Prostate gland (tissue), 2 donors: Measurements from ENCODE around the gene SCTR. TPM values are rescaled to one million over a fixed set of nuclear protein-coding genes. Genes with fewer than 3 reads are reported as not detected.

Experiments used
- DNase-seq: peaks from one replicate; pipeline ENCODE4 v3.0.0-alpha.2; 2019; ENCODE audit warnings: low spot score
- H3K27ac ChIP-seq, 2 donors: fragments of 200-600 bp; sonication (generic); 2 replicates each; pipeline ENCODE4 v1.5.1; 2017 to 2019
- H3K27me3 ChIP-seq: fragments of 200-600 bp; sonication (generic); replicated peaks from 2 replicates; pipeline ENCODE4 v1.5.1; 2019; ENCODE audit not compliant: insufficient read depth
- H3K36me3 ChIP-seq, 2 donors: fragments of 200-600 bp; sonication (generic); 1 replicate in 1 of 2; 2 replicates in 1 of 2; pipeline versions ENCODE4 v1.5.1 to v1.8.1; 2017 to 2019
- H3K4me1 ChIP-seq: fragments of 200-600 bp; sonication (generic); replicated peaks from 2 replicates; pipeline ENCODE4 v1.5.1; 2019
- H3K4me3 ChIP-seq, 2 donors: fragments of 200-600 bp; sonication (generic); 2 replicates each; pipeline ENCODE4 v1.5.1; 2017 to 2019
- H3K9me3 ChIP-seq: fragments of 200-600 bp; sonication (generic); 2 replicates; pipeline ENCODE4 v1.5.1; 2017
- CTCF ChIP-seq, 4 experiments: fragments of 200-600 bp in 2 of 4; fragments of 450-650 bp in 2 of 4; sonication (generic) in 2 of 4; IDR thresholded peaks; 1 replicate in 3 of 4; 2 replicates in 1 of 4; pipeline ENCODE4 v1.5.1; 2016 to 2019; ENCODE audit warnings: antibody characterized with exemption in 4 of 4, mild to moderate bottlenecking in 2 of 4, moderate library complexity in 2 of 4
- POLR2A ChIP-seq: fragments of 450-650 bp; IDR thresholded peaks from one replicate; pipeline ENCODE4 v1.6.1; 2016; ENCODE audit warnings: antibody characterized with exemption, mild to moderate bottlenecking
- POLR2AphosphoS5 ChIP-seq: sonication (generic); formaldehyde crosslinking; IDR thresholded peaks from one replicate; pipeline ENCODE4 v1.6.1; 2017; ENCODE audit warnings: antibody characterized with exemption
- WGBS: methylation state at CpG from one replicate; pipeline ENCODE4 v1.1.5; 2018; 5-methylcytosine and 5-hydroxymethylcytosine counted together
- intact Hi-C: fragments of 100-400 bp; cut with DNase I; formaldehyde crosslinking; loops from one replicate; pipeline ENCODE4 v1.14.2; 2022
- total RNA-seq, 2 donors: library from RNA; depleted of rRNA; stranded (reverse); fragments of >200 nt; gene quantifications; one replicate each; pipeline ENCODE4 v1.1.0, GENCODE V29; 2016

The SCTR gene
- total RNA-seq, 2 donors from 2014 or later, result not detected

GRCh38 chr2:119462574-119462973 lies 61.7 kb downstream of the SCTR start:
- H3K4me1 ChIP-seq, result no peaks in the 10 kb centered on the region

DNA sequence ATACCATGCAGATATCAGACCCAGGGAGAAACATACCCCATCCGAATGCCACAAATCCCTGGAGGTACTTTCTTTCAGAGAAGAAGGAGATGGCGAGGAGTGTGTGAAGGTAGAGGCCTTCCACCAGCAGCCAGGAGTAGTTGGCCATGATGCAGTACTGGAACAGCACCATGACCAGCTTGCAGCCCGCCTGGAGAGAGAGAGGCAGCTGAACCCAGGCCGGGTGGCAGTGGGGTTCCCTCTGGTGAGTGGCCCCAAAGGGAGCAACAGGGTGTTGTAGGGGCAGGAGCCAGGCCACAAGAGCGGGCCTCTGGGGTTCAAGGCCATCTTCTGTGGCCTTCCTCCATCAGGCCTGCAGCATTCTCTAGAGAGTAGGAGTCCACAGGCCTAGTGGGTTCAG lies 62.5 kb downstream of the SCTR start:
- H3K4me1 ChIP-seq, result no peaks in the 10 kb centered on the region
- no peaks in the 10 kb centered on the region for H3K9me3 ChIP-seq
- WGBS, result 100% methylated on average over 5 of the region's 5 CpGs
- no peak for DNase-seq
- intact Hi-C loops, result no loop called here
- no peaks in the 10 kb centered on the region for H3K36me3 ChIP-seq
- H3K4me3 ChIP-seq, result no peak overlapping the region
- no peak overlapping the region for H3K27ac ChIP-seq
- TF ChIP-seq POLR2AphosphoS5, result no peak
- TF ChIP-seq CTCF (IDR thresholded peaks at IDR 0.05), result no peak
- no peak for TF ChIP-seq POLR2A
- H3K27me3 ChIP-seq, result no peaks in the 10 kb centered on the region

More at GRCh38 chr2:119462574-119462973, 61.7 kb downstream of the SCTR start:
- DNase-seq, result no peak
- Histone ChIP-seq H3K27me3 (no peaks in the 10 kb centered on the region), H3K9me3 (no peaks in the 10 kb centered on the region), H3K36me3 (no peaks in the 10 kb centered on the region), H3K4me3 (no peak overlapping the region), H3K27ac (no peak overlapping the region)
- no peak for TF ChIP-seq CTCF (IDR thresholded peaks at IDR 0.05)
- TF ChIP-seq POLR2A, result no peak
- no peak for TF ChIP-seq POLR2AphosphoS5
- intact Hi-C loops, result no loop called here
- whole genome bisulfite sequencing, result 93% methylated on average over 7 of the region's 7 CpGs

DNA sequence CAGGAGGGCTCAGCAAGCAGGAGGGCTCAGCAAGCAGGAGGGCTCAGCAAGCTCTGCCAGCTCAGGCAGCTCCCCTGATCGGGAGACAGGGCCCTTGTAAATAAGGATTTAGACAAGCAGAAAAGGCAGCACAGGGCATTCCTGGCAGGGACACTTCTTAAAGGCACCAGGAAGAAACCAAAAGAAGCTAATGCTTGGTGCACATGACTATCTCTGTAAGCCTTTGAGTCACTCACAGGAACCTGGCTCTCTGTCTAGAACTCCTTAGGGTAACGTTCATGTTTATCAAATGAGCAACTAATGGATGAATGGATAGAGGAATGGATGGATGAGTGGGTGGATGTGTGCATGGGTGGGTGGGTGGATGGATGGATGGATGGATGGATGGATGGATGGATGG lies 64.2 kb downstream of the SCTR start:
- Histone ChIP-seq H3K36me3 (no peaks in the 10 kb centered on the region), H3K9me3 (no peaks in the 10 kb centered on the region), H3K4me3 (no peak overlapping the region), H3K27ac (no peak overlapping the region), H3K4me1 (no peaks in the 10 kb centered on the region), H3K27me3 (no peaks in the 10 kb centered on the region)
- WGBS, result 21% methylated on average over 2 of the region's 2 CpGs
- no peak for TF ChIP-seq POLR2AphosphoS5
- no peak for TF ChIP-seq POLR2A
- TF ChIP-seq CTCF (IDR thresholded peaks at IDR 0.05), result no peak
- intact Hi-C loops, result no loop called here
- DNase-seq, result no peak

DNA sequence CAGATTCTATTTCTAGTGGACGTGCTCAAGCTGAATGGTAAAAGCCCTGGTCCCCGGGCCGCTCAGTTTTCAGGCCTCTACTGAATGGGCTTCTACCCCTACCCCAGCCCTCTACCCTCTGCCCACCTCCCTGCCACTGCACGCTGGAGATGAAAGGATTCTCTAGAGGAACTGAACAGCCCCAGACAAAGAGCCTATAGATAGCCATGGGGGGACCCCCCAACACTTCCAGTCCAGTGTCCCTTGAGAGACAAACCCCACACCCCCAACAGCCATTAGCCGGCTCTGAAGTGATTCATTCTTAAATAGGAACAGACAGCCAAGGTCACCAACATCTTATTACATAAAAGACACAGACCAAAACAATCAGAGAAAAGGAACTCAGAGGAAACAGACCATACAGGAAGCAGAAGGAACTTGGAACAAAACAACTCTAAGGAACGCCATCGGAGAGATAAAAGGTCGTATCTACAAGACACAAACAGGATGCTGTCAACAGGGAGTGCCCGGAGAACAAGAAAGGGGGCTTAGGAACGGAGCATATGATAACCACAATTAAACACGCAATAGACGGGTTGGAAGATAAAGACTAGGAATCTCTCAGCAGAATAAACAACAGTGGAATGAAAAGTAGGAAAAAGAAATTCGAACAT lies 69.1 kb downstream of the SCTR start:
- WGBS, result 55% methylated on average over 13 of the region's 13 CpGs
- intact Hi-C loops, result no loop called here

More for the DNA sequence above, 69.1 kb downstream of the SCTR start:
- Histone ChIP-seq H3K36me3 (no peaks in the 10 kb centered on the region), H3K4me3 (no peak overlapping the region), H3K27ac (no peak overlapping the region), H3K27me3 (no peaks in the 10 kb centered on the region), H3K9me3 (no peaks in the 10 kb centered on the region), H3K4me1 (no peaks in the 10 kb centered on the region)
- TF ChIP-seq CTCF (IDR thresholded peaks at IDR 0.05) (no peak), POLR2AphosphoS5 (no peak), POLR2A (no peak)
- no peak for DNase-seq
